CD4-positive, CD25-positive, alpha-beta regulatory T cell (primary cell): ENCODE data around the gene AVP. TPM values are rescaled to one million over a fixed set of nuclear protein-coding genes. Genes with fewer than 3 reads are reported as not detected.
A peak's percentile ranks its signal among the peaks of the same experiment; 100 is the strongest.

ENCODE experiments used
- ATAC-seq, 2 donors: fragments of 150-1000 bp; cut with Tn5 transposase; one replicate each; pipeline ENCODE4 v1.10.0; 2021; ENCODE audit warnings: low read depth in 2 of 2, moderate number of reproducible peaks in 2 of 2, moderate library complexity in 1 of 2
- DNase-seq, 3 donors: peaks; one replicate each; pipeline versions ENCODE4 v3.0.0 to v3.0.0-alpha.2; 2012 to 2022; ENCODE audit warnings: mixed read lengths in 1 of 3
- H3K27ac ChIP-seq: one replicate; pipeline ENCODE4 v1.7.0; 2013; ENCODE audit warnings: mild to moderate bottlenecking, low read length; ENCODE audit not compliant: insufficient read depth, poor library complexity, severe bottlenecking
- H3K27me3 ChIP-seq: one replicate; pipeline ENCODE4 v1.7.0; 2013; ENCODE audit warnings: low read length; ENCODE audit not compliant: control insufficient read depth, insufficient read depth
- H3K36me3 ChIP-seq: one replicate; pipeline ENCODE4 v1.7.0; 2013; ENCODE audit warnings: mild to moderate bottlenecking, low read length, moderate library complexity; ENCODE audit not compliant: control insufficient read depth, insufficient read depth
- H3K4me1 ChIP-seq: 2 replicates; pipeline ENCODE4 v1.7.0; 2013; ENCODE audit warnings: mild to moderate bottlenecking, low read length; ENCODE audit not compliant: insufficient read depth, control insufficient read depth, poor library complexity, severe bottlenecking
- H3K4me3 ChIP-seq: one replicate; pipeline ENCODE4 v1.7.0; 2013; ENCODE audit warnings: low read depth, mild to moderate bottlenecking, low read length, moderate library complexity
- H3K9me3 ChIP-seq, 2 experiments: 1 replicate in 1 of 2; 2 replicates in 1 of 2; pipeline ENCODE4 v1.7.0; 2013; ENCODE audit warnings: low read length in 2 of 2, mild to moderate bottlenecking in 1 of 2, moderate library complexity in 1 of 2; ENCODE audit not compliant: control insufficient read depth in 2 of 2
- H3K27ac Mint-ChIP-seq, 3 donors: one replicate each; pipeline ENCODE4 v1.8.0; 2020 to 2022; ENCODE audit warnings: mild to moderate bottlenecking in 3 of 3, mixed read lengths in 3 of 3, moderate library complexity in 2 of 3
- H3K27me3 Mint-ChIP-seq: one replicate; pipeline ENCODE4 v1.8.0; 2022; ENCODE audit warnings: mild to moderate bottlenecking, mixed read lengths
- H3K36me3 Mint-ChIP-seq: one replicate; pipeline ENCODE4 v1.8.0; 2020; ENCODE audit warnings: mixed read lengths
- H3K4me1 Mint-ChIP-seq, 4 donors: one replicate each; pipeline ENCODE4 v1.8.0; 2020 to 2022; ENCODE audit warnings: mixed read lengths in 4 of 4, mild to moderate bottlenecking in 1 of 4
- H3K4me3 Mint-ChIP-seq, 4 donors: one replicate each; pipeline ENCODE4 v1.8.0; 2020 to 2022; ENCODE audit warnings: mild to moderate bottlenecking in 4 of 4, mixed read lengths in 4 of 4, moderate library complexity in 3 of 4
- H3K9me3 Mint-ChIP-seq, 7 donors: one replicate each; pipeline ENCODE4 v1.8.0; 2020 to 2022; ENCODE audit warnings: mixed read lengths in 7 of 7, mild to moderate bottlenecking in 3 of 7, moderate library complexity in 2 of 7
- polyA plus RNA-seq, 4 donors: library from polyadenylated mRNA; unstranded; fragments of 300-500 nt; fragmentation: Illumina TruSeq; gene quantifications; one replicate each; pipeline ENCODE4 v1.2.3, GENCODE V29; 2021
- total RNA-seq: library from RNA; stranded (reverse); gene quantifications from one replicate; pipeline ENCODE4 v1.2.3, GENCODE V29; 2022

The AVP gene
- total and polyA plus RNA-seq, 5 donors from 2014 or later = 1.4 TPM; not detected in 4

GRCh38 chr20:3047486-3048419, 36.8 kb downstream of the AVP start:
- H3K4me1 Mint-ChIP-seq = peaks cover 10 to 24% (median 15%) of the 10 kb centered on the region in 4 donors
- peaks cover 6% of the 10 kb centered on the region for H3K36me3 Mint-ChIP-seq
- H3K27ac Mint-ChIP-seq = peak overlapping the region in 1 of 3 donors; percentile 48
- Histone ChIP-seq H3K4me1 (peaks cover 23% of the 10 kb centered on the region), H3K27me3 (no peaks in the 10 kb centered on the region), H3K9me3 (no peaks in the 10 kb centered on the region), H3K36me3 (peaks cover 17% of the 10 kb centered on the region), H3K27ac (no peak overlapping the region), H3K4me3 (no peak overlapping the region)
- peaks cover 0 to 1% (median 0%) of the 10 kb centered on the region in 7 donors for H3K9me3 Mint-ChIP-seq
- peak overlapping the region; percentile 32 to 95 (median 80) for H3K4me3 Mint-ChIP-seq
- no peaks in the 10 kb centered on the region for H3K27me3 Mint-ChIP-seq
- ATAC-seq (no peak), DNase-seq (no peak)

GRCh38 chr20:3046677-3047462, 37.7 kb downstream of the AVP start:
- peaks cover 23% of the 10 kb centered on the region for H3K4me1 ChIP-seq
- peak overlapping the region; percentile 74 for H3K27ac ChIP-seq
- no peaks in the 10 kb centered on the region for H3K27me3 ChIP-seq
- peak in 1 of 3 donors; percentile 41 for DNase-seq
- Mint-ChIP-seq H3K36me3 (peaks cover 6% of the 10 kb centered on the region), H3K27ac (peak overlapping the region in 2 of 3 donors; percentile 48 to 51), H3K27me3 (no peaks in the 10 kb centered on the region), H3K4me1 (peaks cover 10 to 24% (median 15%) of the 10 kb centered on the region in 4 donors), H3K4me3 (peak overlapping the region; percentile 87 to 95 (median 92)), H3K9me3 (peaks cover 0 to 1% (median 0%) of the 10 kb centered on the region in 7 donors)
- no peaks in the 10 kb centered on the region for H3K9me3 ChIP-seq
- no peak for ATAC-seq
- H3K4me3 ChIP-seq = peak overlapping the region; percentile 67
- H3K36me3 ChIP-seq = peaks cover 17% of the 10 kb centered on the region

GRCh38 chr20:3045816-3046676, 38.5 kb downstream of the AVP start, which contains the start of gene MRPS26:
MRPS26 (plus strand) TSS chr20:3046052; CDS start chr20:3046069, 17 bp downstream.
- ATAC-seq = peak; percentile 89 to 91
- H3K36me3 ChIP-seq = peaks cover 17% of the 10 kb centered on the region
- H3K27ac ChIP-seq = peak within 1 kb of the TSS; percentile 74
- Mint-ChIP-seq H3K27ac (peak within 1 kb of the TSS; percentile 83 to 87 (median 86)), H3K9me3 (peaks cover 0 to 1% (median 0%) of the 10 kb centered on the region in 7 donors), H3K4me1 (peaks cover 10 to 24% (median 15%) of the 10 kb centered on the region in 4 donors), H3K4me3 (peak within 1 kb of the TSS; percentile 90 to 95 (median 92)), H3K27me3 (no peaks in the 10 kb centered on the region), H3K36me3 (peaks cover 6% of the 10 kb centered on the region)
- DNase-seq = peak; percentile 64 to 90 (median 76)
- no peaks in the 10 kb centered on the region for H3K27me3 ChIP-seq
- H3K4me1 ChIP-seq = peaks cover 23% of the 10 kb centered on the region
- H3K9me3 ChIP-seq = no peaks in the 10 kb centered on the region
- peak within 1 kb of the TSS; percentile 67 for H3K4me3 ChIP-seq

- H3K27ac ChIP-seq = peak overlapping the region; percentile 74
- H3K36me3 ChIP-seq = peaks cover 19% of the 10 kb centered on the region
- H3K9me3 Mint-ChIP-seq = peaks cover 0 to 1% (median 0%) of the 10 kb centered on the region in 7 donors
- H3K4me3 ChIP-seq = peak overlapping the region; percentile 43
- peak in 1 of 3 donors; percentile 43 for DNase-seq
- peaks cover 23% of the 10 kb centered on the region for H3K4me1 ChIP-seq
- H3K4me1 Mint-ChIP-seq = peaks cover 7 to 24% (median 14%) of the 10 kb centered on the region in 4 donors
- peak overlapping the region; percentile 90 to 95 (median 91) for H3K4me3 Mint-ChIP-seq
- no peaks in the 10 kb centered on the region for H3K27me3 ChIP-seq
- H3K27me3 Mint-ChIP-seq = no peaks in the 10 kb centered on the region
- peak; percentile 23 to 27 for ATAC-seq
- peaks cover 9% of the 10 kb centered on the region for H3K36me3 Mint-ChIP-seq
- no peaks in the 10 kb centered on the region for H3K9me3 ChIP-seq
- peak overlapping the region; percentile 83 to 87 (median 86) for H3K27ac Mint-ChIP-seq
Measured at GRCh38 chr20:3045042-3045815, 39.3 kb downstream of the AVP start.

GRCh38 chr20:3044336-3044965, 40.1 kb downstream of the AVP start:
- Mint-ChIP-seq H3K4me1 (peaks cover 6 to 22% (median 12%) of the 10 kb centered on the region in 4 donors), H3K27me3 (no peaks in the 10 kb centered on the region), H3K27ac (peak overlapping the region; percentile 33 to 83 (median 48)), H3K4me3 (peak overlapping the region; percentile 65 to 95 (median 90)), H3K36me3 (peaks cover 8% of the 10 kb centered on the region), H3K9me3 (peaks cover 0 to 1% (median 0%) of the 10 kb centered on the region in 7 donors)
- H3K9me3 ChIP-seq = no peaks in the 10 kb centered on the region
- H3K27me3 ChIP-seq = no peaks in the 10 kb centered on the region
- DNase-seq = no peak
- H3K4me1 ChIP-seq = peaks cover 23% of the 10 kb centered on the region
- ATAC-seq = no peak
- H3K4me3 ChIP-seq = no peak overlapping the region
- no peak overlapping the region for H3K27ac ChIP-seq
- peaks cover 22% of the 10 kb centered on the region for H3K36me3 ChIP-seq

- DNase-seq (no peak), ATAC-seq (no peak)
- Histone ChIP-seq H3K27ac (no peak within 1 kb of the TSS), H3K36me3 (peaks cover 25% of the 10 kb centered on the region), H3K27me3 (no peaks in the 10 kb centered on the region), H3K4me1 (peaks cover 23% of the 10 kb centered on the region), H3K4me3 (no peak within 1 kb of the TSS), H3K9me3 (no peaks in the 10 kb centered on the region)
- Mint-ChIP-seq H3K9me3 (peaks cover 0 to 1% (median 0%) of the 10 kb centered on the region in 7 donors), H3K4me3 (peak within 1 kb of the TSS in 3 of 4 donors; percentile 65 to 95 (median 90)), H3K36me3 (peaks cover 15% of the 10 kb centered on the region), H3K27me3 (no peaks in the 10 kb centered on the region), H3K4me1 (peaks cover 6 to 19% (median 11%) of the 10 kb centered on the region in 4 donors), H3K27ac (peak within 1 kb of the TSS; percentile 33 to 86 (median 83))
Measured at GRCh38 chr20:3043322-3043721, 41.2 kb downstream of the AVP start, which contains the start of gene GNRH2. GNRH2 (plus strand) TSS chr20:3043622; CDS start chr20:3044415, 793 bp downstream.
